Endothelial cell of umbilical vein (primary cell): ENCODE data around the gene ADGRL3. TPM values are rescaled to one million over a fixed set of nuclear protein-coding genes. Genes with fewer than 3 reads are reported as not detected.

ENCODE experiments used
- BruUV-seq: library from RNA; stranded (reverse); fragments of 400-500 nt; replicated peaks from 2 replicates; lab custom pipeline; 2021; lab: Mats Ljungman, UMichigan
- CTCF ChIA-PET: fragments of 300-600, 350-600 bp; sonication (Branson Sonifier 250); formaldehyde crosslinking; loops from one replicate; lab custom pipeline; 2021; ENCODE audit warnings: antibody characterized with exemption, inconsistent platforms; lab: Charles Lee
- POLR2A ChIA-PET: fragments of 300-600, 350-600 bp; sonication (Branson Sonifier 250); formaldehyde crosslinking; loops from one replicate; lab custom pipeline; 2021; ENCODE audit warnings: antibody characterized with exemption, inconsistent platforms; lab: Charles Lee
- DNase-seq: peaks from one replicate; pipeline ENCODE4 v3.0.0-alpha.2; 2011; ENCODE audit warnings: low read depth, low spot score
- FAIRE-seq: peaks from 2 replicates; lab custom pipeline; 2011; peaks lifted over from hg19 to GRCh38; lab: Jason Lieb, UNC
- H2AFZ ChIP-seq: 2 replicates; pipeline ENCODE4 v1.6.0; 2012; ENCODE audit warnings: low read depth, low read length, control low read depth, inconsistent platforms
- H3K27ac ChIP-seq: 2 replicates; pipeline ENCODE4 v1.5.1; 2011; ENCODE audit warnings: low read depth, mild to moderate bottlenecking, control low read depth, low read length, moderate library complexity; ENCODE audit not compliant: insufficient read depth
- H3K27me3 ChIP-seq, 2 experiments: 2 replicates each; pipeline versions ENCODE4 v1.6.0 to v1.6.1; 2011; ENCODE audit warnings: low read length in 2 of 2, mixed read lengths in 1 of 2; ENCODE audit not compliant: control insufficient read depth in 2 of 2, insufficient read depth in 2 of 2
- H3K36me3 ChIP-seq, 2 experiments: 2 replicates in 1 of 2; 3 replicates in 1 of 2; pipeline ENCODE4 v1.5.1; 2011; ENCODE audit warnings: low read length in 2 of 2, mild to moderate bottlenecking in 1 of 2, moderate library complexity in 1 of 2; ENCODE audit not compliant: control insufficient read depth in 2 of 2, insufficient read depth in 2 of 2; ENCODE audit errors: extremely low read depth in 1 of 2
- H3K4me1 ChIP-seq: 3 replicates; pipeline ENCODE4 v1.5.1; 2011; ENCODE audit warnings: mild to moderate bottlenecking, low read length; ENCODE audit not compliant: control insufficient read depth, insufficient read depth; ENCODE audit errors: extremely low read depth
- H3K4me2 ChIP-seq: 2 replicates; pipeline ENCODE4 v1.6.1; 2011; ENCODE audit warnings: low read length, control low read depth, mixed read lengths; ENCODE audit not compliant: insufficient read depth
- H3K4me3 ChIP-seq, 3 experiments: fragments of 200-600 bp in 1 of 3; sonication (generic), shearing (Covaris generic) in 1 of 3; replicated peaks in 1 of 3; 2 replicates each; pipeline ENCODE4 v1.5.1; 2011 to 2016; ENCODE audit warnings: control low read depth in 3 of 3, low read length in 3 of 3, mild to moderate bottlenecking in 2 of 3, inconsistent platforms in 1 of 3, low read depth in 1 of 3, moderate library complexity in 1 of 3; ENCODE audit not compliant: insufficient read depth in 1 of 3
- H3K79me2 ChIP-seq: 2 replicates; pipeline ENCODE4 v1.6.0; 2012; ENCODE audit warnings: low read length, inconsistent platforms; ENCODE audit not compliant: control insufficient read depth, insufficient read depth
- H3K9ac ChIP-seq: replicated peaks from 2 replicates; pipeline ENCODE3; 2011; ENCODE audit warnings: low read length, control low read depth; ENCODE audit not compliant: insufficient read depth; ENCODE audit errors: extremely low read depth
- H3K9me1 ChIP-seq: replicated peaks from 3 replicates; pipeline ENCODE4 v1.6.0; 2011; ENCODE audit warnings: mild to moderate bottlenecking, low read length; ENCODE audit not compliant: control insufficient read depth, insufficient read depth; ENCODE audit errors: extremely low read depth
- H3K9me3 ChIP-seq: replicated peaks from 2 replicates; pipeline ENCODE4 v1.5.1; 2012; ENCODE audit warnings: low read length, inconsistent platforms; ENCODE audit not compliant: control insufficient read depth, insufficient read depth
- H4K20me1 ChIP-seq: replicated peaks from 2 replicates; pipeline ENCODE3; 2011; ENCODE audit warnings: mild to moderate bottlenecking, low read length; ENCODE audit not compliant: control insufficient read depth, insufficient read depth; ENCODE audit errors: extremely low read depth
- EZH2 ChIP-seq: IDR thresholded peaks from 2 replicates; pipeline ENCODE4 v1.6.1; 2012; ENCODE audit warnings: borderline replicate concordance, low read depth, mild to moderate bottlenecking, moderate library complexity, low read length, inconsistent platforms; ENCODE audit not compliant: severe bottlenecking
- FOS ChIP-seq: IDR thresholded peaks from 2 replicates; pipeline ENCODE4 v1.6.1; 2011; ENCODE audit warnings: mild to moderate bottlenecking, low read length, moderate library complexity, borderline replicate concordance; ENCODE audit not compliant: insufficient read depth
- GATA2 ChIP-seq: IDR thresholded peaks from 2 replicates; pipeline ENCODE4 v1.7.0; 2011; ENCODE audit warnings: low read depth, mild to moderate bottlenecking, moderate library complexity, mixed read lengths, low read length; ENCODE audit not compliant: insufficient read length, insufficient read depth
- JUN ChIP-seq: IDR thresholded peaks from 2 replicates; pipeline ENCODE4 v1.6.1; 2011; ENCODE audit warnings: borderline replicate concordance, low read depth; ENCODE audit not compliant: insufficient read length, insufficient read depth
- MAX ChIP-seq: IDR thresholded peaks from 2 replicates; pipeline ENCODE4 v1.6.1; 2011; ENCODE audit not compliant: insufficient read depth, insufficient read length
- MYC ChIP-seq: IDR thresholded peaks from one replicate; pipeline ENCODE4 v1.6.1; 2011; ENCODE audit warnings: mild to moderate bottlenecking, low read depth, low read length
- POLR2A ChIP-seq: IDR thresholded peaks from 2 replicates; pipeline ENCODE4 v1.6.1; 2012; ENCODE audit warnings: low read depth, mild to moderate bottlenecking, control low read depth, low read length
- POLR2AphosphoS5 ChIP-seq: IDR thresholded peaks from 2 replicates; pipeline ENCODE4 v1.6.1; 2012; ENCODE audit warnings: low read depth, mild to moderate bottlenecking, control low read depth, low read length, moderate library complexity; ENCODE audit not compliant: insufficient read depth
- dilution Hi-C: fragments of 300-500 bp; cut with MboI; formaldehyde crosslinking; loops from one replicate; pipeline ENCODE4 v1.15.0; 2019; ENCODE audit warnings: low sequenced_read_pairs; ENCODE audit not compliant: extremely low pct_ligation_motif_present
- intact Hi-C: fragments of 100-400 bp; cut with micrococcal nuclease; formaldehyde crosslinking; loops from one replicate; pipeline ENCODE4 v1.10.0; 2022
- polyA plus RNA-seq, 4 experiments: library from polyadenylated mRNA; depleted of rRNA in 3 of 4; stranded (reverse) in 3 of 4; unstranded in 1 of 4; fragments of >200 nt; gene quantifications; 2 replicates each; pipeline versions ENCODE4 v1.2.1 to v1.2.3, GENCODE V29; 2011 to 2012; ENCODE audit warnings: missing spikeins in 1 of 4
- total RNA-seq: library from RNA; stranded (reverse); gene quantifications from 2 replicates; pipeline ENCODE4 v1.2.3, GENCODE V29; 2021
- TF ChIP-seq, protein P1 (sequence below), 2 donors: IDR thresholded peaks; 1 replicate in 1 of 2; 2 replicates in 1 of 2; pipeline ENCODE4 v1.5.1; 2011; ENCODE audit warnings: low read length in 2 of 2, mild to moderate bottlenecking in 2 of 2, moderate library complexity in 2 of 2, control low read depth in 1 of 2, inconsistent platforms in 1 of 2, low read depth in 1 of 2; ENCODE audit not compliant: insufficient read depth in 1 of 2; ENCODE audit errors: extremely low read depth in 1 of 2

Gene ADGRL3
- total and polyA plus RNA-seq, 2 donors (not counting 3 experiments of a cell fraction or from before 2014, with no cell fraction given): not detected

- DNase-seq (no peak), FAIRE-seq (no peak)
- no peaks in the 10 kb centered on the region for H4K20me1 ChIP-seq
- dilution Hi-C loops: no loop called here
- no peaks in the 10 kb centered on the region for H3K4me1 ChIP-seq
- no peak overlapping the region for H3K4me2 ChIP-seq
- H3K27me3 ChIP-seq: no peaks in the 10 kb centered on the region
- H3K79me2 ChIP-seq: no peaks in the 10 kb centered on the region
- H3K9me3 ChIP-seq: no peaks in the 10 kb centered on the region
- no peak for TF ChIP-seq GATA2
- TF ChIP-seq, protein P1, sequence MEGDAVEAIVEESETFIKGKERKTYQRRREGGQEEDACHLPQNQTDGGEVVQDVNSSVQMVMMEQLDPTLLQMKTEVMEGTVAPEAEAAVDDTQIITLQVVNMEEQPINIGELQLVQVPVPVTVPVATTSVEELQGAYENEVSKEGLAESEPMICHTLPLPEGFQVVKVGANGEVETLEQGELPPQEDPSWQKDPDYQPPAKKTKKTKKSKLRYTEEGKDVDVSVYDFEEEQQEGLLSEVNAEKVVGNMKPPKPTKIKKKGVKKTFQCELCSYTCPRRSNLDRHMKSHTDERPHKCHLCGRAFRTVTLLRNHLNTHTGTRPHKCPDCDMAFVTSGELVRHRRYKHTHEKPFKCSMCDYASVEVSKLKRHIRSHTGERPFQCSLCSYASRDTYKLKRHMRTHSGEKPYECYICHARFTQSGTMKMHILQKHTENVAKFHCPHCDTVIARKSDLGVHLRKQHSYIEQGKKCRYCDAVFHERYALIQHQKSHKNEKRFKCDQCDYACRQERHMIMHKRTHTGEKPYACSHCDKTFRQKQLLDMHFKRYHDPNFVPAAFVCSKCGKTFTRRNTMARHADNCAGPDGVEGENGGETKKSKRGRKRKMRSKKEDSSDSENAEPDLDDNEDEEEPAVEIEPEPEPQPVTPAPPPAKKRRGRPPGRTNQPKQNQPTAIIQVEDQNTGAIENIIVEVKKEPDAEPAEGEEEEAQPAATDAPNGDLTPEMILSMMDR (IDR thresholded peaks at IDR 0.05; ENCODE audit: extremely low read depth in 1 of 2, insufficient read depth in 1 of 2, low read depth in 1 of 2, low read length in 2 of 2): no peak
- no peak for TF ChIP-seq JUN
- TF ChIP-seq MAX: no peak
- no peak for TF ChIP-seq POLR2AphosphoS5
- no peak for TF ChIP-seq POLR2A
- TF ChIP-seq FOS: no peak
- no peak for TF ChIP-seq EZH2
- TF ChIP-seq MYC: no peak
- no peak overlapping the region for H3K4me3 ChIP-seq
- no TSS peak for BruUV-seq
- no peak overlapping the region for H2AFZ ChIP-seq
- intact Hi-C loops: no loop called here
- no peaks in the 10 kb centered on the region for H3K36me3 ChIP-seq
- no peak overlapping the region for H3K9ac ChIP-seq
- H3K27ac ChIP-seq: no peak overlapping the region
- ChIA-PET POLR2A (no interaction called here), CTCF (no interaction called here)
- H3K9me1 ChIP-seq: no peaks in the 10 kb centered on the region
Measured at GRCh38 chr4:61799794-61800193, 599.7 kb downstream of the ADGRL3 start.
